Fibroblast of the aortic adventitia (primary cell): Measurements from ENCODE around the gene SPINT2. TPM values are rescaled to one million over a fixed set of nuclear protein-coding genes. Genes with fewer than 3 reads are reported as not detected.

ENCODE experiments used
- DNase-seq: peaks from one replicate; pipeline ENCODE4 v3.0.0-alpha.2; 2010; ENCODE audit warnings: low read depth
- H3K4me3 ChIP-seq: 2 replicates; pipeline ENCODE4 v1.5.1; 2011; ENCODE audit warnings: low read depth, mild to moderate bottlenecking, control low read depth, low read length, moderate library complexity
- total RNA-seq: library from RNA; depleted of rRNA; stranded (reverse); fragments of >200 nt; gene quantifications from 2 replicates; pipeline ENCODE4 v1.2.3, GENCODE V29; 2012; ENCODE audit warnings: low replicate concordance
- TF ChIP-seq, protein P1 (sequence below): IDR thresholded peaks from 2 replicates; pipeline ENCODE4 v1.5.1; 2011; ENCODE audit warnings: mild to moderate bottlenecking, low read length, control low read depth, inconsistent platforms; ENCODE audit not compliant: insufficient read depth

The SPINT2 gene
- total RNA-seq, 1 donor = 13.5 TPM

DNA sequence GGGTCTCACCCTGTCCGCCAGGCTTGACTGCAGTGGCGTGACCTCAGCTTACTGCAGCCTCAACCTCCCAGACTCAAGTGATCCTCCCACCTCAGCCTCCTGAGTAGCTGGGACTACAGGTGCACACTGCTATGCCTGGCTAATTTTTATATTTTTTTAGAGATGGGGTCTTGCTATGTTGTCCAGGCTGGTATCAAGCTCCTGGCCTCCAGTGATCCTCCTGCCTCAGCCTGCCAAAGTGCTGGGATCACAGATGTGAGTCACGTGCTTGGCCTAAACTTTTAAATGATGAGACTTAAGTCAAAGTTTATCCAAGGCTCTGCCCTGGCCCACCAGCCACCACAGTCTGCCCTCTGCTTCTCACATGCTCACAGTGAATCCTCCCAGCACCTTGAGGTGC is 41.9 kb downstream of the SPINT2 start:
- no peak for DNase-seq
- TF ChIP-seq, protein P1, sequence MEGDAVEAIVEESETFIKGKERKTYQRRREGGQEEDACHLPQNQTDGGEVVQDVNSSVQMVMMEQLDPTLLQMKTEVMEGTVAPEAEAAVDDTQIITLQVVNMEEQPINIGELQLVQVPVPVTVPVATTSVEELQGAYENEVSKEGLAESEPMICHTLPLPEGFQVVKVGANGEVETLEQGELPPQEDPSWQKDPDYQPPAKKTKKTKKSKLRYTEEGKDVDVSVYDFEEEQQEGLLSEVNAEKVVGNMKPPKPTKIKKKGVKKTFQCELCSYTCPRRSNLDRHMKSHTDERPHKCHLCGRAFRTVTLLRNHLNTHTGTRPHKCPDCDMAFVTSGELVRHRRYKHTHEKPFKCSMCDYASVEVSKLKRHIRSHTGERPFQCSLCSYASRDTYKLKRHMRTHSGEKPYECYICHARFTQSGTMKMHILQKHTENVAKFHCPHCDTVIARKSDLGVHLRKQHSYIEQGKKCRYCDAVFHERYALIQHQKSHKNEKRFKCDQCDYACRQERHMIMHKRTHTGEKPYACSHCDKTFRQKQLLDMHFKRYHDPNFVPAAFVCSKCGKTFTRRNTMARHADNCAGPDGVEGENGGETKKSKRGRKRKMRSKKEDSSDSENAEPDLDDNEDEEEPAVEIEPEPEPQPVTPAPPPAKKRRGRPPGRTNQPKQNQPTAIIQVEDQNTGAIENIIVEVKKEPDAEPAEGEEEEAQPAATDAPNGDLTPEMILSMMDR = no peak
- H3K4me3 ChIP-seq = no peak overlapping the region

DNA sequence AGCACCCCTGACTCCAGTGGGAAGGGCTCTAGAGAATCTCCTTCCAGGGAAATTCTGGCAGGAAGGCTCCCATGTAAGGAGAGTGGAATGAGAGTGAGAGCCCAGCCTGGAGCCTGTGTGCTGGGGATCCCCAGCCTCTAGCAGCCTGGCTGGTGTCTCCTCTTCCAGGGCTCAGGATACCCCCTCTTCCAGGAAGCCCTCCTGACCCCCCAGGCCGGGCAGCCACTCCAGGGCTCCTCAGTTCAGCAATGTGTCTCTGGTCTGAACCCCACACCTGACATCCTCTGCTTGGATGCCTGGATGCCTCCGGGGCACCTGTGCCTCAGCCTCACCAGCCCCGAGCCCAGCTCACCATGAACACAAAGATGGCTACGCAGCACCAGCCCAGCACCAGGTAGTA is 42.7 kb downstream of the SPINT2 start:
- no peak for DNase-seq
- TF ChIP-seq, protein P1 = no peak

DNA sequence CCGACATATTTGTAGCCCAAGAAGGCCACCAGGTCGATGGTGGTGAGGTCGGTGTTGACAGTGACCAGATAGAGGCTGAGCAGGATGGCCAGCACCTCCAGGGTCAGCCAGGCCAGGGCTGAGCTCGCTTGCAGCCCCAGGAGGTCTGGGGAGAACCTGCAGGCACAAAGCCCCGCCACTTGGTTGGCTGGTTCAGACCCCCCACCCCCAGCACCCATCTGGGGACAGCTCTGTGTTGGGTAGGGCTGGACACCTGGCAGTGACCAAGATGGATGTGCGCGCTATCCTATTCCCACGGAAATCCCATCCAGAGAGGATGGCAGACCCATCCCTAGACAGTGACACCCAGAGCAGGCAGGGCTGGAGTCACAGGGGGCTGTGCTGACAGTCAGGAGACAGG is 43.2 kb downstream of the SPINT2 start:
- no peak overlapping the region for H3K4me3 ChIP-seq
- TF ChIP-seq, protein P1 = no peak
- DNase-seq = no peak

More for the DNA sequence above, 42.7 kb downstream of the SPINT2 start:
- no peak overlapping the region for H3K4me3 ChIP-seq

DNA sequence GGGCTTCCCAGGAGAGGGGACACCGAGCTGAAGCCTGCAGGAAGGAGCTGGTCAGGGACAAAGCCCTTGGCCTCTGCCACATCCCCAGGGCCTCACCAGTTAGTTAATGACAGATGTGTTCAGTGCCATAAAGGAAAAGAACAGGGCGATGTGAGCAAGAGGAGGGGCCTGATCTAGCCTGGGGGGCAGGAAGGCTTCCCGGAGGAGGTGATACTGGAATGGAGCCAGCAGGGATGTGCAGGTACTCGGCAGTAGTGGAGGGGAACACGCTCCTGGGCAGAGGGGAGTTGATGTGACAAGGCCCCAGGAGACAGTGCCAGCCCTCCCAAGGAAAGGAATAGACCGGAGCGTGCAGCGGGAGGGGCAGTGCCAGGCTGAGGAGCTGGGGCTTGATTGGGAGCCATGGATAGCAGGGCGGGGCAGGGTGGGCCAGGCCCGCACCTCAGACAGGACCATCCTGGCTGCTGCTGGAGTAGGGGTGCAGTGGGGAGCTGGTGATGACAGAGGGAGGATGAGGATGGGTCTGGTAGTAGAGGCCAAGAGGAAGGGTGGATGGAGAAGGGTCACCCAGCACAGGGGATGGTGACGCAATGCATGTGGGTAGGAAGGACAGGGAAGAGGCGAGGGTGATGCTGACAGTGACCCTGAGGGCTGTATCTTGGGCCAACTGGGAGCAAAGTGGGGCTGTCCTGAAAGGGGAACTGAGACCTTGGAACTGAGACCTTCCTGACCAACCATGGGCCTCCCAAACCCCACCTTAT is 43.8 kb downstream of the SPINT2 start:
- DNase-seq = no peak
- TF ChIP-seq, protein P1 = no peak
- no peak overlapping the region for H3K4me3 ChIP-seq

DNA sequence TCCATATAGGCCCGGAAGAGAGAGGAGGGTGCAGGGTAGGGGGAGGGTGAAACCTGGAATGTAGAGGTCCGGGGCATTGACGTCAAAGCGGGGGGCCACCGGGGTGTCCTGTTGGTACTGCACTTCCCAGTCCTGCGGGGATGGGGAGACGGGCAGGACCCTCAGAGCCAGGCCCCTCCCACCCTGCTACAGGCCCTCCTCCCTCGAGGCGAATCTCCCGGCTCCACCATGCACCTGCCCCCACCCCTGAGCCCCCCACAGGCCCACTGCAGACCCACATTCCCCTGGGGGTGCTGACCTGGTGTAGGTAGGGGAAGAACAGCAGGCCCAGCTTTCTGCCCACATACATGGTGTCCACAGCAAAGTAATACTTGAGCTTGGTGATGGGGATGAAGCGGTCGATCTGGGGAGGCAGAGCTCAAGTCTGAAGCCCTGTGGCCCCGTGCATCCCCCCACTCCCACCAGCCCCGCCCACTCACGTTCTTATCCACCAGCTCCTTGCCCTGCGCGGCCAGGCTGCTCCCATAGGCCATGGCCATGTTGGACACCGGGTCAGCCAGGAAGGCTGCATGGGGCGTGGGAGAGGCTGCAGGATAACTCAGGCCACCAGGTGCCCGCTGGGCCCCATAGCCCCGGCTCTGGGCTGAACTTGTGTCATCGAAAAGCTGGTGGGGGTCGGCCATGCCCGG is 44.7 kb downstream of the SPINT2 start:
- no peak overlapping the region for H3K4me3 ChIP-seq
- DNase-seq = no peak
- TF ChIP-seq, protein P1 = no peak

DNA sequence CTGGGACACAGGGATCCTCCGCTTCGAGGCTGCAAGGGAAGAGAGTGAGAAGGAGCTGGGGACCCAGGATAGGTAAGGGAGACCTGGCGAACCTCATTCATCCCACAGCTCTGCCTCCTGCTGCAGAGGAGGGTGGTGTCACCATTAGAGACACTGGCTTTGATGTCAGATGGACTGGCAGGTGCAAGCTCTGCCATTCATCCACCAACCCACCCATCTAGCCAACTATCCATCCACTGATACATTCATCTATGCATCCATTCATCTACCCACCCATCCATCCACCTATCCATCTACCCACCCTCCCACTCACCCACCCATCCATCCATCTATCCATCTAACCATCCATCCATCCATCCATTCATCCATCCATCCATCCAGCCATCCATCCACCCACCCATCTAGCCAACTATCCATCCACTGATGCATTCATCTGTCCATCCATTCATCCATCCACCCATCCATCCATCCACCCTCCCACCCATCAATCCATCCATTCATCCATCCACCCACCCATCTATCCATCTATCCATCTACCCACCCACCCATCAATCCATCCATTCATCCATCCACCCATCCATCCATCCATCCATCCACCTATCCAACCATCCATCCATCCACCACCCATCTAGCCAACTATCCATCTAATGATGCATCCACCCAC is 45.4 kb downstream of the SPINT2 start:
- H3K4me3 ChIP-seq = no peak overlapping the region
- no peak for DNase-seq
- TF ChIP-seq, protein P1 = no peak
